Spleen (tissue), 11 donors: ENCODE data around the gene CDC42EP1. TPM values are rescaled to one million over a fixed set of nuclear protein-coding genes. Genes with fewer than 3 reads are reported as not detected.

Experiments used
- DNase-seq: peaks from one replicate; pipeline ENCODE4 v3.0.0-alpha.2; 2020
- H3K27ac ChIP-seq, 8 donors: fragments of 200-600 bp; sonication (generic) in 7 of 8; 1 replicate in 4 of 8; 2 replicates in 4 of 8; pipeline versions ENCODE4 v1.5.0 to v1.8.0; 2016 to 2021; ENCODE audit warnings: inconsistent platforms in 4 of 8, mild to moderate bottlenecking in 4 of 8, moderate library complexity in 1 of 8
- H3K27me3 ChIP-seq, 7 donors: fragments of 200-600 bp; sonication (generic) in 6 of 7; replicated peaks in 1 of 7; 1 replicate in 4 of 7; 2 replicates in 3 of 7; pipeline versions ENCODE4 v1.5.0 to v1.8.0; 2016 to 2021; ENCODE audit warnings: inconsistent platforms in 3 of 7, mild to moderate bottlenecking in 1 of 7
- H3K36me3 ChIP-seq, 6 donors: fragments of 200-600 bp; sonication (generic) in 5 of 6; 1 replicate in 4 of 6; 2 replicates in 2 of 6; pipeline versions ENCODE4 v1.5.0 to v1.8.0; 2016 to 2021; ENCODE audit warnings: inconsistent platforms in 2 of 6
- H3K4me1 ChIP-seq, 6 donors: fragments of 200-600 bp; sonication (generic) in 5 of 6; 1 replicate in 3 of 6; 2 replicates in 3 of 6; pipeline versions ENCODE4 v1.5.0 to v1.8.0; 2016 to 2021; ENCODE audit warnings: inconsistent platforms in 3 of 6
- H3K4me3 ChIP-seq, 8 donors: fragments of 200-600 bp; sonication (generic) in 7 of 8; 1 replicate in 4 of 8; 2 replicates in 4 of 8; pipeline versions ENCODE4 v1.5.0 to v1.8.0; 2016 to 2021; ENCODE audit warnings: inconsistent platforms in 4 of 8, mild to moderate bottlenecking in 4 of 8, moderate library complexity in 2 of 8
- H3K9me3 ChIP-seq, 8 donors: fragments of 200-600 bp; sonication (generic) in 7 of 8; 1 replicate in 4 of 8; 2 replicates in 4 of 8; pipeline versions ENCODE4 v1.5.0 to v1.8.0; 2016 to 2021; ENCODE audit warnings: inconsistent platforms in 4 of 8
- CTCF ChIP-seq, 11 experiments: fragments of 200-600 bp in 7 of 11; fragments of 450-650 bp in 4 of 11; sonication (generic) in 4 of 11; IDR thresholded peaks in 8 of 11; conservative IDR thresholded peaks in 3 of 11; 1 replicate in 7 of 11; 2 replicates in 4 of 11; pipeline versions ENCODE4 v1.4.0 to v1.8.0; 2016 to 2021; ENCODE audit warnings: antibody characterized with exemption in 11 of 11, inconsistent platforms in 4 of 11, mild to moderate bottlenecking in 1 of 11
- POLR2A ChIP-seq, 3 donors: fragments of 450-650 bp; IDR thresholded peaks; one replicate each; pipeline ENCODE4 v1.5.1; 2017; ENCODE audit warnings: antibody characterized with exemption in 3 of 3, mild to moderate bottlenecking in 1 of 3
- POLR2AphosphoS5 ChIP-seq, 3 donors: sonication (generic); formaldehyde crosslinking; IDR thresholded peaks; one replicate each; pipeline ENCODE4 v1.5.1; 2017; ENCODE audit warnings: antibody characterized with exemption in 3 of 3
- WGBS, 5 donors: extraction: QIAGEN DNeasy Blood & Tissue Kit in 3 of 5; methylation state at CpG; one replicate each; pipeline versions ENCODE4 v1.1.5 to v1.1.7; 2013 to 2018; 5-methylcytosine and 5-hydroxymethylcytosine counted together
- intact Hi-C: fragments of 100-400 bp; cut with DNase I; formaldehyde crosslinking; loops from one replicate; pipeline ENCODE4 v1.15.0; 2023; ENCODE audit warnings: low total_unique reads
- polyA plus RNA-seq, 3 donors: library from polyadenylated mRNA; stranded (reverse); fragments of 200-250 nt; gene quantifications; one replicate each; pipeline ENCODE4 v1.2.1, GENCODE V29; 2013
- total RNA-seq, 7 donors: library from RNA; depleted of rRNA in 3 of 7; stranded (reverse); fragments of >200 nt in 3 of 7; fragmentation: NEBNext Ultra II Directional in 4 of 7; extraction: Animal tissue kit (Norgen Biotek cat#: 25700) in 4 of 7; gene quantifications; one replicate each; pipeline versions ENCODE4 v1.1.0 to v1.2.1, GENCODE V29; 2016 to 2021
- donor health status: healthy with polysubstance abuse.
- donor health status: DM: no; HTN: no; CAD: no; lungs with moderate emphysema.
- donor health status: DM: no; HTN: no; CAD: no.
- donor health status: Bipolar disorder and iron deficiency.
- donor health status: healthy.
- donor health status: DM: no; HTN: no; CAD: no.
- donor health status: DM: yes; HTN: yes; CAD: no.

CDC42EP1 gene
- total and polyA plus RNA-seq, 10 donors: 4.6 to 35.7 (median 20.1) TPM

- Histone ChIP-seq H3K4me1 (peaks cover 20 to 76% (median 52%) of the 10 kb centered on the region in 6 donors), H3K27me3 (peaks cover 0 to 92% (median 22%) of the 10 kb centered on the region in 7 donors), H3K27ac (peak overlapping the region; percentile 66 to 91 (median 86)), H3K9me3 (no peaks in the 10 kb centered on the region), H3K4me3 (peak overlapping the region; percentile 34 to 68 (median 44)), H3K36me3 (peaks cover 0 to 6% (median 0%) of the 10 kb centered on the region in 6 donors)
- TF ChIP-seq POLR2AphosphoS5 (IDR thresholded peaks at IDR 0.05) (peak; percentile 55 to 76 (median 64)), CTCF (IDR thresholded peaks at IDR 0.05 in 8 of 11, conservative IDR thresholded peaks at IDR 0.05 in 3 of 11) (peak in 9 of 11 experiments; percentile 47 to 87 (median 75)), POLR2A (IDR thresholded peaks at IDR 0.05) (no peak)
- intact Hi-C loops: no loop called here
- 2 to 7% (median 3%) methylated on average over 26 to 56 of the region's 56 CpGs for WGBS, 5 donors
- DNase-seq: peak; percentile 89
Observed at GRCh38 chr22:37561212-37562048, 1.1 kb downstream of the CDC42EP1 start.

- peak overlapping the region in 7 of 8 donors; percentile 81 to 91 (median 87) for H3K27ac ChIP-seq
- no peak for DNase-seq
- H3K4me3 ChIP-seq: peak overlapping the region in 7 of 8 donors; percentile 34 to 68 (median 47)
- intact Hi-C loops: no loop called here
- peaks cover 28 to 81% (median 57%) of the 10 kb centered on the region in 6 donors for H3K4me1 ChIP-seq
- H3K36me3 ChIP-seq: peaks cover 0 to 9% (median 0%) of the 10 kb centered on the region in 6 donors
- no peaks in the 10 kb centered on the region for H3K9me3 ChIP-seq
- H3K27me3 ChIP-seq: peaks cover 0 to 84% (median 22%) of the 10 kb centered on the region in 7 donors
- WGBS, 5 donors: 66 to 77% (median 74%) methylated on average over 14 of the region's 14 CpGs
- TF ChIP-seq CTCF (IDR thresholded peaks at IDR 0.05 in 8 of 11, conservative IDR thresholded peaks at IDR 0.05 in 3 of 11) (peak in 4 of 11 experiments; percentile 0 to 39 (median 12)), POLR2A (IDR thresholded peaks at IDR 0.05) (no peak)
Observed at GRCh38 chr22:37562049-37562875, 2.0 kb downstream of the CDC42EP1 start.

DNA sequence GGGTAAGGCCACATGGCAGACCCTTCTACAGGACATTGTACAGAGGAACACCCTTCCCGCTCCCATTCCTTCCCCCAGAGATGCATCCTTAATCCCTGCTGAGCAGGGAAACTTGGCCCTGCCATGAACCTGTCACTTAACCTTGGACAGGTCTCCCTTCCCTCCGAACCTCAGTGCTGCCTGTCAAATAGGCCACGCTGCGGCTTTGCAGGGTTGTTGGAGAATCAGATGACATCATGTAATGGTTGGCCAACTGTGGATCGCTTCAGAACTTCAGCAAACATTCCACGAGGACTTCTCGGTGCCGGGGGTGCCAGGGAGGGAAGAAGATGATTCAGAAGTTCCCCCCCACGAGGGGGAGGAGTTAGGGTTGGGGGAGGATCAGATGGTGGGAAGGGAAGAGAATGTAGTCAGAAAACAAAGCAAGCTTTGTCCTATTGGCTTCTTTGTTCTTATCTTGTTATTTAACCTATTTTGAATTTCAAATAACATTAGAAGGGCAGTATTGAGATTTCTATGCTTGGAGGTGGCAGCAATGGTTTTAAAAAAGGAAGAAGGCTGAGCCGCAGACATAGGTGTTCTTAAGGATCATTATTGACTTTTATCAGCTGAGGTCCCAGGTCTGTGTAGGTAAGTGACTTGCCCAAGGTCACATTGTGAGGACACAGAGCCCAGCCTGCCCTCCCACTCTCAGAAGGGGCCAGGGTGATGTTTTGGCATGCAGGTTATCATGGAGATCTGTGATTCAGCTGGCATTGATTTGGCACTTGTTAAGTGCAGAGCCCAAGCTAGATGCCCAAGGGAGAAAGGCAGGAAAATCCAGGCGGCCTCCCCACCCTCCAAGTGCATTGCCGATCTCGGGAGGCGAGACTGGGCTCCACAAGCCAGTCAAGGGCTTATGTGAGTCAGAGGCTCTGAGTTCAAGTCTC lies 3.1 kb downstream of the CDC42EP1 start:
- H3K27ac ChIP-seq: peak overlapping the region; percentile 1 to 91 (median 85)
- TF ChIP-seq POLR2A (IDR thresholded peaks at IDR 0.05) (no peak), POLR2AphosphoS5 (IDR thresholded peaks at IDR 0.05) (peak in 1 of 3 donors; percentile 22)
- no peaks in the 10 kb centered on the region for H3K9me3 ChIP-seq
- peaks cover 0 to 79% (median 22%) of the 10 kb centered on the region in 7 donors for H3K27me3 ChIP-seq
- peaks cover 0 to 10% (median 0%) of the 10 kb centered on the region in 6 donors for H3K36me3 ChIP-seq
- peaks cover 32 to 84% (median 64%) of the 10 kb centered on the region in 6 donors for H3K4me1 ChIP-seq
- intact Hi-C loops: no loop called here
- DNase-seq: no peak
- peak overlapping the region in 1 of 8 donors; percentile 6 for H3K4me3 ChIP-seq
- 70 to 81% (median 76%) methylated on average over 14 of the region's 14 CpGs for WGBS, 5 donors
